B cell (primary cell): ENCODE measurements around the gene RIN3. TPM values are rescaled to one million over a fixed set of nuclear protein-coding genes. Genes with fewer than 3 reads are reported as not detected.

Experiments used
- ATAC-seq: fragments of 200-7000 bp; cut with Tn5 transposase; one replicate; pipeline ENCODE4 v1.10.0; 2021; ENCODE audit warnings: low read depth, mild to moderate bottlenecking, moderate number of reproducible peaks, moderate library complexity
- CTCF ChIA-PET: fragments of 350-600 bp; sonication (Branson Sonifier 250); formaldehyde crosslinking; loops from one replicate; lab custom pipeline; 2021; ENCODE audit warnings: antibody characterized with exemption, inconsistent platforms; lab: Charles Lee
- POLR2A ChIA-PET: fragments of 350-600 bp; sonication (Branson Sonifier 250); formaldehyde crosslinking; loops from one replicate; lab custom pipeline; 2021; ENCODE audit warnings: antibody characterized with exemption; lab: Charles Lee
- DNase-seq: peaks from one replicate; pipeline ENCODE4 v3.0.0; 2013
- H2AFZ ChIP-seq: 2 replicates; pipeline ENCODE4 v1.6.1; 2012; ENCODE audit warnings: mild to moderate bottlenecking, low read depth, low read length; ENCODE audit not compliant: insufficient read depth, poor library complexity, severe bottlenecking
- H3K27ac ChIP-seq, 2 donors: 1 replicate in 1 of 2; 2 replicates in 1 of 2; pipeline ENCODE4 v1.5.1; 2012 to 2013; ENCODE audit warnings: low read length in 2 of 2, mild to moderate bottlenecking in 2 of 2, moderate library complexity in 1 of 2
- H3K27me3 ChIP-seq, 4 experiments: fragments of 200-600 bp in 1 of 4; sonication (generic) in 1 of 4; replicated peaks in 1 of 4; 1 replicate in 2 of 4; 2 replicates in 2 of 4; pipeline versions ENCODE4 v1.6.1 to v1.7.0; 2013 to 2016; ENCODE audit warnings: low read length in 3 of 4, mild to moderate bottlenecking in 2 of 4, mixed read lengths in 1 of 4, moderate library complexity in 1 of 4; ENCODE audit not compliant: insufficient read depth in 4 of 4, control insufficient read depth in 3 of 4; ENCODE audit errors: control extremely low read depth in 1 of 4
- H3K36me3 ChIP-seq, 2 experiments: replicated peaks in 1 of 2; 1 replicate in 1 of 2; 2 replicates in 1 of 2; pipeline versions ENCODE4 v1.6.1 to v1.7.1; 2013; ENCODE audit warnings: low read length in 1 of 2; ENCODE audit not compliant: insufficient read depth in 2 of 2, control insufficient read depth in 1 of 2; ENCODE audit errors: control extremely low read depth in 1 of 2, extremely low read depth in 1 of 2
- H3K4me1 ChIP-seq, 2 donors: fragments of 200-600 bp in 1 of 2; sonication (generic) in 1 of 2; 1 replicate in 1 of 2; 2 replicates in 1 of 2; pipeline versions ENCODE4 v1.5.1 to v1.6.1; 2013 to 2017; ENCODE audit warnings: low read length in 2 of 2; ENCODE audit not compliant: control insufficient read depth in 2 of 2, insufficient read depth in 2 of 2
- H3K4me2 ChIP-seq: replicated peaks from 2 replicates; pipeline ENCODE3; 2012; ENCODE audit warnings: mild to moderate bottlenecking, low read depth, low read length; ENCODE audit not compliant: poor library complexity, severe bottlenecking
- H3K4me3 ChIP-seq, 5 experiments: fragments of 200-600 bp in 1 of 5; sonication (generic) in 1 of 5; 1 replicate in 3 of 5; 2 replicates in 2 of 5; pipeline versions ENCODE4 v1.5.1 to v1.7.0; 2011 to 2016; ENCODE audit warnings: low read length in 4 of 5, mild to moderate bottlenecking in 4 of 5, low read depth in 2 of 5, control low read depth in 1 of 5, moderate library complexity in 1 of 5; ENCODE audit not compliant: insufficient read depth in 1 of 5; ENCODE audit errors: control extremely low read depth in 1 of 5, extremely low read depth in 1 of 5
- H3K79me2 ChIP-seq: fragments of 200-600 bp; sonication (generic); one replicate; pipeline ENCODE4 v1.6.0; 2016; ENCODE audit warnings: low read length; ENCODE audit not compliant: control insufficient read depth, insufficient read depth
- H3K9ac ChIP-seq: fragments of 200-600 bp; sonication (generic); 2 replicates; pipeline ENCODE4 v1.6.1; 2017; ENCODE audit warnings: mild to moderate bottlenecking, low read length, moderate library complexity
- H3K9me3 ChIP-seq, 3 donors: one replicate each; pipeline versions ENCODE4 v1.6.1 to v1.7.1; 2013; ENCODE audit warnings: low read length in 2 of 3; ENCODE audit not compliant: control insufficient read depth in 2 of 3, insufficient read depth in 1 of 3; ENCODE audit errors: control extremely low read depth in 1 of 3
- H4K20me1 ChIP-seq: 2 replicates; pipeline ENCODE4 v1.6.0; 2012; ENCODE audit warnings: mild to moderate bottlenecking, low read length; ENCODE audit not compliant: insufficient read depth, control insufficient read depth, poor library complexity, severe bottlenecking
- H3K27ac Mint-ChIP-seq: one replicate; pipeline ENCODE4 v1.8.0; 2021; ENCODE audit warnings: mixed read lengths
- H3K27me3 Mint-ChIP-seq: one replicate; pipeline ENCODE4 v1.8.0; 2021; ENCODE audit warnings: mixed read lengths
- H3K4me1 Mint-ChIP-seq: one replicate; pipeline ENCODE4 v1.8.0; 2021; ENCODE audit warnings: mixed read lengths
- H3K4me3 Mint-ChIP-seq: one replicate; pipeline ENCODE4 v1.8.0; 2021; ENCODE audit warnings: mixed read lengths
- H3K9me3 Mint-ChIP-seq: one replicate; pipeline ENCODE4 v1.8.0; 2022; ENCODE audit warnings: mixed read lengths; ENCODE audit not compliant: insufficient read depth
- EZH2 ChIP-seq: IDR thresholded peaks from 2 replicates; pipeline ENCODE4 v1.6.1; 2012; ENCODE audit warnings: borderline replicate concordance, low read depth, mild to moderate bottlenecking, moderate library complexity, low read length; ENCODE audit not compliant: insufficient read depth, poor library complexity, severe bottlenecking
- WGBS: methylation state at CpG from one replicate; pipeline ENCODE4 v1.1.5; 2013; ENCODE audit warnings: missing lambda C conversion rate; ENCODE audit not compliant: insufficient coverage; 5-methylcytosine and 5-hydroxymethylcytosine counted together
- intact Hi-C: fragments of 100-400 bp; cut with micrococcal nuclease; formaldehyde crosslinking; loops from one replicate; pipeline ENCODE4 v1.10.0; 2022
- polyA plus RNA-seq: library from polyadenylated mRNA; depleted of rRNA; stranded (reverse); fragments of >200 nt; gene quantifications from 2 replicates; pipeline ENCODE4 v1.2.3, GENCODE V29; 2012
- total RNA-seq, 2 donors: library from RNA; stranded (reverse); fragments of 120-200 nt in 1 of 2; gene quantifications; 1 replicate in 1 of 2; 2 replicates in 1 of 2; pipeline versions ENCODE4 v1.2.3 to v1.2.4, GENCODE V29; 2013 to 2022
- TF ChIP-seq, protein P1 (sequence below): fragments of 200-600 bp; IDR thresholded peaks from one replicate; pipeline ENCODE4 v1.8.0; 2022; ENCODE audit warnings: antibody characterized with exemption, mild to moderate bottlenecking

Gene RIN3
- total and polyA plus RNA-seq, 2 donors (not counting 1 experiment from before 2014, with no cell fraction given): 62.1 to 123 TPM

DNA sequence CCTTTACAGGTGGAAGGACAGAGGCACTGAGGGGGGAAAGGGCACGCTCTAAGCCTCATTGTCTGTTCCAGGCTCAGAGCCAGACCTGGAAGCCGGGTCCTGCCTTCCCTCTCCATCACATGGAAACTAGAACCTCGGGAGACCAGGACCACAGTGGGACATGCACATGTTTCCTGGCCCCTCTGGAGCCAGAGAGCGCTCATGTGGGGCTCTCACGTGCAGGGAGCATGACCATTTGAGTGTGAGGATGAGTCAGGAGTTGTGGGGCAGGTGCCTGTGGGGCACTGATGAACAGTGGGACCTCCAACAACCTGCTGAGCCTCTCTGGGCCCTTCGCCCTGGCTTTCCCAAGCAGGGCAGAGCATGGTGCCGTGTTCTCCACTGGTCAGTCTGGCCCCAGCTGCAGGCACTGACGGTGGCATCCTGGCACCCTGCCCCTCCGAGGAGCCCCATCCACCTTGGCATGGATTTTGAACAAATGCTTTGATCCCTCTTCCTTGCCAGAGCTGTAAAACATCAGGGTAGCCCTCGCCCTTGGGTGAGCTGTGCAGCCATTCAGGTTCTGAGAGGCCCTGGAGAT lies 100.2 kb downstream of the RIN3 start:
- WGBS: 80% methylated on average over 7 of the region's 10 CpGs
- peak overlapping the region; percentile 49 to 65 for H3K27ac ChIP-seq
- peaks cover 17% of the 10 kb centered on the region for H3K79me2 ChIP-seq
- intact Hi-C loops: loop anchor here (2.0 to 10.0 kb wide), 4 partner anchors 19 to 489 kb away; partner anchors contain the start of genes CPSF2 and NDUFB1
- peak overlapping the region in 2 of 5 experiments; percentile 8 to 12 for H3K4me3 ChIP-seq
- no peaks in the 10 kb centered on the region for H4K20me1 ChIP-seq
- H3K4me1 ChIP-seq: peaks cover 55 to 67% of the 10 kb centered on the region in 2 donors
- ATAC-seq (no peak), DNase-seq (no peak)
- no peaks in the 10 kb centered on the region for H3K36me3 ChIP-seq
- Mint-ChIP-seq H3K9me3 (no peaks in the 10 kb centered on the region), H3K27ac (peak overlapping the region; percentile 84), H3K4me3 (peak overlapping the region; percentile 69), H3K27me3 (no peaks in the 10 kb centered on the region), H3K4me1 (peaks cover 73% of the 10 kb centered on the region)
- H3K9me3 ChIP-seq: peaks cover 0 to 11% (median 0%) of the 10 kb centered on the region in 3 donors
- H3K4me2 ChIP-seq: peak overlapping the region; percentile 57
- peak overlapping the region; percentile 16 for H3K9ac ChIP-seq
- POLR2A ChIA-PET: interaction anchor here (1.1 to 3.7 kb wide), 4 partner anchors 37 to 63 kb away, joined by 3 to 15 read pairs (median 6); no protein-coding TSS in a partner anchor
- H3K27me3 ChIP-seq: no peaks in the 10 kb centered on the region
- TF ChIP-seq, protein P1, sequence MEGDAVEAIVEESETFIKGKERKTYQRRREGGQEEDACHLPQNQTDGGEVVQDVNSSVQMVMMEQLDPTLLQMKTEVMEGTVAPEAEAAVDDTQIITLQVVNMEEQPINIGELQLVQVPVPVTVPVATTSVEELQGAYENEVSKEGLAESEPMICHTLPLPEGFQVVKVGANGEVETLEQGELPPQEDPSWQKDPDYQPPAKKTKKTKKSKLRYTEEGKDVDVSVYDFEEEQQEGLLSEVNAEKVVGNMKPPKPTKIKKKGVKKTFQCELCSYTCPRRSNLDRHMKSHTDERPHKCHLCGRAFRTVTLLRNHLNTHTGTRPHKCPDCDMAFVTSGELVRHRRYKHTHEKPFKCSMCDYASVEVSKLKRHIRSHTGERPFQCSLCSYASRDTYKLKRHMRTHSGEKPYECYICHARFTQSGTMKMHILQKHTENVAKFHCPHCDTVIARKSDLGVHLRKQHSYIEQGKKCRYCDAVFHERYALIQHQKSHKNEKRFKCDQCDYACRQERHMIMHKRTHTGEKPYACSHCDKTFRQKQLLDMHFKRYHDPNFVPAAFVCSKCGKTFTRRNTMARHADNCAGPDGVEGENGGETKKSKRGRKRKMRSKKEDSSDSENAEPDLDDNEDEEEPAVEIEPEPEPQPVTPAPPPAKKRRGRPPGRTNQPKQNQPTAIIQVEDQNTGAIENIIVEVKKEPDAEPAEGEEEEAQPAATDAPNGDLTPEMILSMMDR: no peak
- TF ChIP-seq EZH2: no peak
- CTCF ChIA-PET: interaction anchor here (0.6 to 5.4 kb wide), 31 partner anchors 9 to 99 kb away, joined by 3 to 68 read pairs (median 5); no protein-coding TSS in a partner anchor
- H2AFZ ChIP-seq: no peak overlapping the region

DNA sequence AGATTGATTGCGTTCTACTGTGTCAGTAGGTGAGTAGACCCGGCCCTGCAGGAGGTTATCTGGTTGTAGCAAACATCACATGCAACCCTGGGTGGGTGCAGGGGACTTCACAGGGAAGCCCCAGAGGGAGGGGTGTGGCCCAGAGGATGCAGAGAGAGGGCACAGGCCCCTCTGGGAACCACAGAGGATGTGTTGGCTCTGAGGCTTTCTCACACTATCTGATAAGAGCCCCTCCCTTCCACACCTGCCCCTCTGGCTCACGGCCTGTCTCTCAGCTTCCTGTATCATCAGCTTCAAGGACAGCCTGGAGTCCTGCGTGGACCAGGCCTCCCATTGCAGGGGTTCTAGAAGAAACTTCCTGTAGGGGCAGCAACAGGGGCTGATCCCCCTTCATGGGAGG lies 101.9 kb downstream of the RIN3 start:
- H3K27ac ChIP-seq: peak overlapping the region; percentile 92 to 95

More for the DNA sequence above, 101.9 kb downstream of the RIN3 start:
- H3K9me3 Mint-ChIP-seq: no peaks in the 10 kb centered on the region
- H3K79me2 ChIP-seq: peaks cover 17% of the 10 kb centered on the region
- ChIA-PET POLR2A (interaction anchor here (0.5 to 3.7 kb wide), 8 partner anchors 18 to 221 kb away, joined by 3 to 16 read pairs (median 4); no protein-coding TSS in a partner anchor), CTCF (interaction anchor here (0.6 to 5.4 kb wide), 13 partner anchors 18 to 77 kb away, joined by 3 to 68 read pairs (median 4); no protein-coding TSS in a partner anchor)
- H4K20me1 ChIP-seq: no peaks in the 10 kb centered on the region
- H3K4me1 ChIP-seq: peaks cover 39 to 52% of the 10 kb centered on the region in 2 donors
- intact Hi-C loops: loop anchor here (1.0 to 10.0 kb wide), 9 partner anchors 17 to 491 kb away; partner anchors contain the start of genes CPSF2 and NDUFB1
- H3K27me3 ChIP-seq: no peaks in the 10 kb centered on the region
- H3K4me1 Mint-ChIP-seq: peaks cover 59% of the 10 kb centered on the region
- no peaks in the 10 kb centered on the region for H3K27me3 Mint-ChIP-seq
- H2AFZ ChIP-seq: peak overlapping the region; percentile 57
- H3K36me3 ChIP-seq: no peaks in the 10 kb centered on the region
- H3K4me3 ChIP-seq: peak overlapping the region in 4 of 5 experiments; percentile 14 to 54 (median 36)
- peak overlapping the region; percentile 93 for H3K27ac Mint-ChIP-seq
- ATAC-seq: peak; percentile 95
- WGBS: 4% methylated on average over 4 of the region's 4 CpGs
- peak overlapping the region; percentile 80 for H3K4me2 ChIP-seq
- TF ChIP-seq EZH2: no peak
- TF ChIP-seq, protein P1: no peak
- DNase-seq: peak; percentile 91
- peaks cover 0 to 11% (median 0%) of the 10 kb centered on the region in 3 donors for H3K9me3 ChIP-seq
- peak overlapping the region; percentile 87 for H3K4me3 Mint-ChIP-seq
- H3K9ac ChIP-seq: peak overlapping the region; percentile 52
